ENCODE measurements around the gene MAD1L1. TPM values are rescaled to one million over a fixed set of nuclear protein-coding genes. Genes with fewer than 3 reads are reported as not detected.
A peak's percentile ranks its signal among the peaks of the same experiment; 100 is the strongest.

Gene MAD1L1
- total RNA-seq, 3 donors from 2014 or later = 25.3 to 31.2 (median 26.2) TPM

DNA sequence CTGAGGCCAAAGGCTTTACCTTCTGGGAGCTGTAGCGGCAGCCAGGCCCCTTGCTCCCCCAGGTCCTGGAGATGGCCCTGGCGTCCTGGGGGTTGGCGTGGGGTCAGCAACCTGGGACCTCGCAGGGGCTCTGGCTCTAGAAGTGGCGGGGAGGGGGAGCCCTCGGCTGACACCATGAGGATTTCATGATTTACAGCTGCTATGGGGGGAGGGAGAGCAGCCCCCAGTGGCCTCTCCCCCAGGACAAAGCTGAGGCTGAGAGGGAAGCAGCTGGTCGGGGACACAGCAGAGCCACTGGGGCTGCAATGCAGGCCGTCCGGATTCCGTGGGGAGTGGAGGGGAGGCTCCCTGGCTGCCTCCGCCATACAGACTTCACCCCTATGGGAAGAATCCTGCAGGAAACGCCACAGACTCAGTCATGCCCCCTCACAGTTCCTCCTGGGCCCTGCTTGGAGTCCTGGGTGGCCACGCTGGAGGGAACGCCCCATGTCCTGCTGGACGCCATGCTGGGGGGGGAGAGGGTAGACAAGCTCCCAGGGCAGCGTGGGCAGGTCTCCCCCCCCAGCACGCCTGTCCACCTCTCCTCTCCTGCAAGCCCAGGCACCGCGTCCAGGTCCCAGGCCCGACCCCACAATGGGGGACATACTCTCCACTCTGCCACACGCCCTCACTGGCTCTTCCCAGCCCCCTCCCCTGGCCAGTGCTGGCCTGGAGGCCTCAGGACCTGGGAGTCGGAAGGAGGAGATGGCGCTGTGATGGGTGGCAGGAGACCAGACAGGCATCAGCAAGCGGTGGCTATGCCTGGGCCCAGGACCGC, 319.1 kb downstream of the MAD1L1 start:
- no peak for ATAC-seq
- DNase-seq = peak in 1 of 3 donors; percentile 41

DNA sequence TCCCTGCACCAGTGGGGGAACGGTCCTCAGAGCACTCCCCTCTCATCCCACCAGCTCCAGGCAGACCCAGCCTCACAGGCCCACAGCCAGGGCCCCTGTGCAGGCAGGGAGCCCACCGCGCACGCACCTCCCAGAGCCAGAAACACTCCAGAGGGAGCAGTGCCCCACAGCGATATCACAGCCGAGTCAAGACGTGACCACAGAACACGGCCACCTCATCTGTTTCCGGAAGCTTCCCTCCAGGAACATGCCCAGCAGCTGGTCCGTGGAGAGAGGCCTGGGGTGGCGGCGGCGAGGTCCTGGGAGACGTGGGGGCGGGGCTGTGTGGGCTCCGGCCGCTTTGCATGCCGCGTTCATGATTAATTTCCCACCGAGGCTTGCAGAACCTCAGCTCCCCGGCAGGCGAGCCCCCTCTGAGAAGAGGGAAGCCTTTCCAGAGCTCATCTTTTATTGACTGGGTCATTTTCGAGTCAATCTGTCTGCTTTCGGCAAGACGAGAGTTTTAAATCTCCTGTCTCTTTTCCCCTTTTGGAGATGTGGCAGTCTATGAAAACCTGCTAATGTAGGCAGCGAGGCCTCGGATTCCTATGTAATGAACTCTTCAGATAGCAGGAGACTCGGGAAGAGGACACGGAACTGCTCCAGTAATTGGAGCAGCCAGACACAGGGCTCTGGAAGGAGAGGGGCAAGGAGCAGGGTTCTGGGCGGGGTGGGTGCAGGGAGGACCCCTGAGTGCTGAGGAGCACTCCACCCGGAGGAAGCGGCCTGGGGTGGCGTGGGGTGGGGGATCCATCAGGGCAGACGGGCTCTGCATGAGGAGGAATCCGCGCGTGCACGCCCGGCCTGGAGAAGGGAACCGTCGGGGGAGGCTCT, 319.9 kb downstream of the MAD1L1 start:
- DNase-seq (peak in 1 of 3 donors; percentile 57), ATAC-seq (peak; percentile 9)
- Histone ChIP-seq H3K9me3 (no peaks in the 10 kb centered on the region), H3K4me3 (no peak overlapping the region), H3K36me3 (ENCODE audit: low read depth) (no peaks in the 10 kb centered on the region), H3K4me1 (ENCODE audit: low read depth) (no peaks in the 10 kb centered on the region)
- TF ChIP-seq, protein P1, sequence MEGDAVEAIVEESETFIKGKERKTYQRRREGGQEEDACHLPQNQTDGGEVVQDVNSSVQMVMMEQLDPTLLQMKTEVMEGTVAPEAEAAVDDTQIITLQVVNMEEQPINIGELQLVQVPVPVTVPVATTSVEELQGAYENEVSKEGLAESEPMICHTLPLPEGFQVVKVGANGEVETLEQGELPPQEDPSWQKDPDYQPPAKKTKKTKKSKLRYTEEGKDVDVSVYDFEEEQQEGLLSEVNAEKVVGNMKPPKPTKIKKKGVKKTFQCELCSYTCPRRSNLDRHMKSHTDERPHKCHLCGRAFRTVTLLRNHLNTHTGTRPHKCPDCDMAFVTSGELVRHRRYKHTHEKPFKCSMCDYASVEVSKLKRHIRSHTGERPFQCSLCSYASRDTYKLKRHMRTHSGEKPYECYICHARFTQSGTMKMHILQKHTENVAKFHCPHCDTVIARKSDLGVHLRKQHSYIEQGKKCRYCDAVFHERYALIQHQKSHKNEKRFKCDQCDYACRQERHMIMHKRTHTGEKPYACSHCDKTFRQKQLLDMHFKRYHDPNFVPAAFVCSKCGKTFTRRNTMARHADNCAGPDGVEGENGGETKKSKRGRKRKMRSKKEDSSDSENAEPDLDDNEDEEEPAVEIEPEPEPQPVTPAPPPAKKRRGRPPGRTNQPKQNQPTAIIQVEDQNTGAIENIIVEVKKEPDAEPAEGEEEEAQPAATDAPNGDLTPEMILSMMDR (IDR thresholded peaks at IDR 0.05) = no peak
- intact Hi-C loops (cut with DNase I, micrococcal nuclease) = no loop called here

More for the DNA sequence above, 319.1 kb downstream of the MAD1L1 start:
- Histone ChIP-seq H3K36me3 (ENCODE audit: low read depth) (no peaks in the 10 kb centered on the region), H3K4me1 (ENCODE audit: low read depth) (no peaks in the 10 kb centered on the region), H3K9me3 (no peaks in the 10 kb centered on the region), H3K4me3 (no peak overlapping the region)
- intact Hi-C loops (cut with DNase I, micrococcal nuclease) = no loop called here
- TF ChIP-seq, protein P1 (IDR thresholded peaks at IDR 0.05) = no peak

DNA sequence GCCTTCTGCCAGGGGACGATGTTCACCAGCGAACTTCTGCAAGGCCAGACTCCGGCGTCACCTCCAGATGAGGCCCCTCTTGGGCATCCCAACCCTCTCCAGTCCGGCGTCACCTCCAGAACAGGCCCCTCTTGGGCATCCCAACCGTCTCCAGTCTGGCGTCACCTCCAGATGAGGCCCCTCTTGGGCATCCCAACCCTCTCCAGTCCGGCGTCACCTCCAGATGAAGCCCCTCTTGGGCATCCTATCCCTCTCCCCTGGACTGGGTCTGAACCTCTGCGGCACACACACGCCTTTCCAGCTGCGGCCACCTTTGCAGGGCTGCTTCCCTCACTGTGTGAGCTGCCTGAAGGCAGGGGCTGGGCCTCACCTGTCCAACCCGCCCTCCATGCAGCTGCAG, 321.2 kb downstream of the MAD1L1 start:
- peak in 1 of 3 donors; percentile 31 for DNase-seq
- no peaks in the 10 kb centered on the region for H3K36me3 ChIP-seq (ENCODE audit: low read depth)
- no peak overlapping the region for H3K4me3 ChIP-seq
- H3K9me3 ChIP-seq = no peaks in the 10 kb centered on the region
- no peaks in the 10 kb centered on the region for H3K4me1 ChIP-seq (ENCODE audit: low read depth)
- ATAC-seq = no peak
- intact Hi-C loops (cut with DNase I, micrococcal nuclease) = no loop called here
- TF ChIP-seq, protein P1 (IDR thresholded peaks at IDR 0.05) = no peak

DNA sequence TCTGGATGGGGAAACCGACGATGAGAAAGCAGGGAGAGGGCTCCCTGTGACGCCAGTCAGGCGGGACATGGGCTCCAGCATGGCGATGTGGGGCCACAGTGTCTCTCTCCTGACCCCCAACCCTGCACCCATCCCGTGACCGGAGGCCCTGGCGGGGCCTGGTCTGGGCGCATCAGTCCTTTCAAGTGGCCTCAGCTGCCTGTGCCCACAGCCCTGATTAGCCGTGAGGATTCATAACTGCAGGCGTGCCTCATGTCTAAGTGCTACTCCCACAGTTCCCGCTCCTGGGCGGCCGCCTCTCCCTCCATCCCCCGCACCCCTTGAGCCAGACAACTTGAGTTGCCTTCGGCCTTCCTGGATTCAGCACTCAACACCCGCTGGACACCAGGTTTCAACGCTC, 321.9 kb downstream of the MAD1L1 start:
- intact Hi-C loops (cut with DNase I, micrococcal nuclease) = no loop called here
- Histone ChIP-seq H3K4me1 (ENCODE audit: low read depth) (no peaks in the 10 kb centered on the region), H3K36me3 (ENCODE audit: low read depth) (no peaks in the 10 kb centered on the region), H3K9me3 (no peaks in the 10 kb centered on the region), H3K4me3 (no peak overlapping the region)
- DNase-seq = peak in 1 of 3 donors; percentile 36
- TF ChIP-seq, protein P1 (IDR thresholded peaks at IDR 0.05) = no peak
- ATAC-seq = no peak

DNA sequence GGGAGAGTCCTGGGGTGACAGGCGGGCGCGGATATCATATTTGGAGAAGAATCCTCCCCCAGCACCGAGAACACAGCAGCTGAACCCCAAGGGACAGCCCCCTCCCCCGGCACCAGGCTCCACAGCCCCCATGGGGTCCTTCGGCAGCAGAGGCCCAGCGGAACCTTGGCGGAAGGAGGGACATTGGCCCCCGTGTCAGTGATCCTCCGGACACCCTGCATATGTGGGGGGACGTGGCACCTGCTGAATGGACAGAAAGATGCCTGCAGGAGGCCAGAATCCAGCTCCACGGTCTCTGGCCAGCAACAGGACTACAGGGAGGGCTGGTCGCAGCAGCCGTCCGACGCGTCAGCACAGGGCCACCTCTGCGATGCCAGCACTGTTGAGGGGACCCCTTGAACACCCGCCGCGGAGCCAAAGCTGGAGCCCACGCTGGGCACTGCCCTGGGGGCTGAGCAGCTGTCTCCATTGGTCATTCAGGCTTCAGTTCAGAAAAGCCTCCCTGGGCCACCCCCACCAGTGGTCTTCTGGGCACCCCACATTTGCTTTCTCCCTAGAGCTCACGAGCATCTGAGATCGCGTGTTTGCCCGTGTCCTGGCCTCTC, 322.6 kb downstream of the MAD1L1 start:
- ATAC-seq (no peak), DNase-seq (peak in 1 of 3 donors; percentile 33)
- TF ChIP-seq, protein P1 (IDR thresholded peaks at IDR 0.05) = no peak
- Histone ChIP-seq H3K36me3 (ENCODE audit: low read depth) (no peaks in the 10 kb centered on the region), H3K4me1 (ENCODE audit: low read depth) (no peaks in the 10 kb centered on the region), H3K4me3 (no peak overlapping the region), H3K9me3 (no peaks in the 10 kb centered on the region)
- intact Hi-C loops (cut with DNase I, micrococcal nuclease) = no loop called here
